SW480 (cell line): ENCODE data around the gene SPAAR.

ENCODE experiments used
- DNase-seq: peaks from one replicate; pipeline ENCODE4 v3.0.0-alpha.2; 2016; ENCODE audit warnings: low spot score

SPAAR gene

DNA sequence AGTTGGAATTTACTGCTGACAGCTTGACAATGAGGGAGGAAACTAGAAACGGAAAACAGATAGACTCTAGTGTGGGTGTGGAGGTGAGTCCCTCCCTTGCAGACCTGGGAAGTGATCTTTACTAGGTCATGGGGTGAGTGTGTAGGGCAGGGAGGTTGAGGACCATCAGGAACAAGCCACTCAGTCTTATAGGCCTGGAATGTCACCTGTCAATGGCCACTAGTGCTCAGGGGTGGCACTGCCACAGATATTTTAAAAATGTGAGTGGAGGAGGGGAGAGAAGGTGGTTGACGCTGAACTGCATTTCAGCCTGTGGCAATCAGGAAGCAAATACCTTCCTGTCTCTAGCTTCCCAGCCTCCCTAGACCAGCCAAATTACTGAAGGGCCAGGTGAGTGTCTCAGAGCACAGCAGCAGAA lies 39.6 kb downstream of the SPAAR start:
- DNase-seq = peak; percentile 78

DNA sequence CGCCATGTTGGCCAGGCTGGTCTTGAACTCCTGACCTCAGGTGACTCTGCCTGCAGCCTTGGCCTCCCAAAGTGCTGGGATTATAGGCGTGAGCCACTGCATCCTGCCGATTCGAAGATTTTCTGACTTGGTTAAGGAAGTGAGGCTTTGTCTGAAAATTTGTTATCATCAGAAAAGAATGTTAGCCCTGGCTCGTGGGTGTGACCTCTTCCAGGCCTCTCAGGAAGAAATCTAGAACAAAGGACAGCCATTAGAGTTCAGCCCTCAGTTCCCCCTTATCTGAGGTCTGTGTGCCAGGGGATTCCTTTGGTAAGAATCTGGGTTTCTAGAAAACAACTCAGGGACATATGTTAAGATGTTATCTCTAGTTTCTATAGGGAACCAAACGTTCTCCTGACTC lies 42.4 kb downstream of the SPAAR start:
- no peak for DNase-seq

DNA sequence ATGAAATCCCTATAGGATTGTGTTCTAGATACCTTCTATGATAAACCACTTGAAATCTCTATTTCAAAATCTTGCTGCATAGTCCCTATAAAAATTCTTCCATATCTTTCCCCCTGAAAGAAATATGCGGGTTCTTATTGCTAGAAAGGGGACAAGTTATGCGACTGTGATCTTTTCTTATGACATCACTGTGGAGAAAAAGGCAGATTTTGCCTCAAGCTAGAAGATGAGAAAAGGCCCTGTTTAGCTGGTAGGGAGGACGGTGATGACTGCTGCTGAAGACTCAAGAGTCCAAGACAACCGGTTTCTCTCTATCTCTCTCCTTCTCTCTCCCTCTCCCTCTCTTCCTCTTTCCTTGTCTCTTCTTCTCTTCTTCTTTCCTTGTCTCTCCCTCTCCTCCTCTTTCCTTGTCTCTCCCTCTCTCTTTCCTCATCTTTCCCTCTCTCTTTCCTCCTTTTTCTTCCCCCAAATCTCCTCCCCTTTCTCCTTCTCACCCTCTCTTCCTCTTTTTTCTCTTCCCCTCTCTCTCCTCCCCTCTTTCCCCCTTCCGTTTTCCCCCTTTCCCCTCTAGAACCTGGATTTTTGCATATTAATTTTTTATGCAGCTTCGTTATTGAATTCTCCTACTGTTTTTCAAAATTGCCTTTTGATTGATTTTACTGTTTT lies 43.4 kb downstream of the SPAAR start:
- DNase-seq = no peak

DNA sequence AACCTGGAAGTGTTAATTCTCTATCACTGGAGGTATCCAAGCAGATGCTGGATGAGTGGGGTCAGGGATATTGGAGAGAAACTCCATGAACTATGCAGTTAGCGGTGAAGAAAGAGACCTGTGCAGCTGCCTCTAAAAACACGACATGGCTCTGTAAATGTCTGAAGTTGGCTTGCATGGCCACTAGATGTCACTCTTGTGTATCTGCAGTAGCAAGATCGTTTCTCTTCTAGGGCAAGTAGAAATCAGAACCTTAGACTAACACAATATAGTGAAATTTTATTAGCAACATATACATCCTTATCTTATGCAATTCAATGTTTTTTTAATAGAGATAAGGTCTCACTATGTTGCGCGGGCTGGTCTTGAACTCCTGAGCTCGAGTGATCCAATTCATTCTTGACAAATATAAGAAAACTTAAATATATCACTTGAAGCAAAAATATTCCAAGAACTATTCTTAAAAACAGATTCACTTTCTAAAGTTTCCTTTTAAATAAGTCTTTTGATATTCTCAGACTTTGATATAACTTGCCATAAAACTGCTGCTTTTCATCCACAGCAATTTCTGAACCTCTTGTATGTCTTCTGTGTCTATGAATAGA lies 45.8 kb downstream of the SPAAR start:
- peak; percentile 81 for DNase-seq

DNA sequence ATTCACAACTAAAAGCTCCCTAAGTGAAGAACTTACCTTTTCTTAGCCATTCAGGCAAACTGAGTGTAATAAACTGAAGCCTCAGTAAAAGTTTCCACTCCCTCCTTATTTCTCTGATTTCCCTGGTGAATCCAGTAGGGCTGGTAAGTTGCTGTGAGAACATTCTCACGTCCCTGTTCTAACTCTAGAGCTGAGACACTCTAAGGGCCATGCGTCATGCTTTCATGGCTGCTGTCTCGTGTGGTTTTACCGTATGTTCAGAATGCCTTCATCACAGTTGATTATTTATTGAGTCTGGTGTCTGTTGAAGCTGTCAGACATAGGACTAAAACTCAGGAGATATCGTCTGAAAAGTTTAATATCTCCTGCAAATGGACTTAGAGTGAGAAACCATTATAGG lies 47.4 kb downstream of the SPAAR start:
- DNase-seq = no peak

DNA sequence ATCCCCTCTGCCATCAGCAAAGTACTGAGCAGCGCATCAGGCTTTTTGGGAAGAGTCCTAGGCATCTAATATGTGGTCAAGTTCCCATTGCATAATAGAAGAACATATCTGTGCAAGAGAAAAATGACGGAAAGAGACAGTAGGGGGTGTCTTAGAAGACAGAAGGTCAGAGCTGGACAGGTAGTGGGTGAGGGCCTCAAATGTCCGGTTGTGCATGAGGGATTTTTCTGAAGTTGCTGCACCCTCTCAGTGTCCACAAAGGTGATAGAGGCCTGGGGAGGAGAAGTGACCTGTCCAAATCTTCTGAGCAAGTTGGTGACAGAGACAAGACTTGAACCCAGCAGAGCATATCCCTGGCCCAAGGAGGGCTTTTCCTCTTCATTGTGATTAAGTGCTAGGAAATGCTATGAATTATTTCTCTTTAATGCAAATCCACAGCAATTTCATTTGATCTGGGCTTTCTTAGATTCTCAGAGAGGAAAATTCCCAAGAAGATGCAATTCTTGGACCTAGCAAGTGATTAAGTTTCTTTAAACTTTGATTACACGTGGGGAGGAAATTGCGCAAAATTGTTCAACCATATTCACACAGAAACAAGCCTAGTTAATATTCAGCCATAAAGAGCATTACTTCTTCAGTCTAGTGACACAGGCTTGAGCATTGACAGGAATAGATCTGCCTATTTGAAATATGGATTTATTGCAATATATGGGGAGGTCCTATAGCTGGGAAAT lies 49.0 kb downstream of the SPAAR start, which contains the start of gene OR2S2:
OR2S2 (minus strand) TSS at position 51 of the 734 bp plus-strand sequence. CDS start 56 bp downstream, outside the sequence.
- DNase-seq = no peak

DNA sequence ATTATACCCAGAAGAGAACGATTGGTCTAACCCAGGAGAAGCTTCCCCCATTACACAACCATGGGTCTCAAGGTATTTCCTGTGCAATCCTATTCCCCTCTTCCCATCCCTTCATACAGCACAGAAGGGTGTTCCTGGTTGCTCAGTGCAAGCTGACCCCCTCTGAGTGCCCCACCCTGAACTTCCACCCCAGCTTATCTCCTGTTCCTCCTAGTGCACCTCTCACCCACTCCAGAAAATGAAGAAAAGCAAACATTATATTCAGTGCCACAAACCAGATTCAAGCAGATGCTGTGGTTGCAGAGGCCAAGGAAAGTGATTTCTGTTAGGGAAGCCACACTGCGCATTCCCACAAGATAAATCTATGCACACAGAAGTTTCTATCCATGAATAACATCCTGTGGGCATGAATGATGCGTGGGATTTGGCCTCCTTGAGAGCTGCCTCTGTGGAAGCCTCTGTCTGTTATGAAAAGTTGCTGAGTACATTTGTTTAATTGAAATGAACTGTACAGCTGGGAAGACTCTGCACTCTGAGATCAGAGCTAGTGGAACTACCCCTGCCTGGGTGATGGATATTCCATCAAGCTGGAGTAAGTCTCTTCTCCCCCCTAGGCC lies 50.9 kb downstream of the SPAAR start:
- DNase-seq = no peak
